K562 (cell line): ENCODE measurements around the gene RNLS. TPM values are rescaled to one million over a fixed set of nuclear protein-coding genes. Genes with fewer than 3 reads are reported as not detected.

Source experiments
- ATAC-seq: fragments of 200-7000 bp; cut with Tn5 transposase; 3 replicates; pipeline ENCODE4 v1.9.1; 2020; ENCODE audit warnings: moderate library complexity
- BruUV-seq: library from RNA; stranded (reverse); fragments of 400-500 nt; replicated peaks from 2 replicates; lab custom pipeline; 2021; lab: Mats Ljungman, UMichigan
- CTCF ChIA-PET: fragments of 300-600 bp; formaldehyde crosslinking; extraction: SDS; loops from one replicate; lab custom pipeline; 2021; ENCODE audit warnings: low intra/inter-chr PET ratio; lab: Yijun Ruan, JAX
- POLR2A ChIA-PET: fragments of 300-600, 350-650 bp; sonication (Branson Sonifier 250); formaldehyde crosslinking; extraction: SDS; loops from one replicate; lab custom pipeline; 2021; ENCODE audit warnings: antibody characterized with exemption, inconsistent platforms; lab: Yijun Ruan, JAX
- DNase-seq, 4 experiments: peaks; one replicate each; pipeline versions ENCODE4 v3.0.0 to v3.0.0-alpha.2; 2011 to 2018; ENCODE audit warnings: low spot score in 3 of 4, mixed read lengths in 3 of 4; ENCODE audit errors: extremely low read depth in 1 of 4
- FAIRE-seq: peaks from 2 replicates; lab custom pipeline; 2011; peaks lifted over from hg19 to GRCh38; lab: Jason Lieb, UNC
- H2AFZ ChIP-seq: 2 replicates; pipeline ENCODE4 v1.6.0; 2011; ENCODE audit warnings: low read depth, low read length, control low read depth, inconsistent platforms
- H3K27ac ChIP-seq: fragments of 200-600 bp; 3 replicates; pipeline ENCODE4 v1.8.0; 2011; ENCODE audit warnings: low read depth, mild to moderate bottlenecking, control low read depth, inconsistent platforms, low read length, moderate library complexity, mixed read lengths; ENCODE audit errors: extremely low read depth
- H3K27me3 ChIP-seq, 2 experiments: fragments of 300-600 bp in 1 of 2; 2 replicates in 1 of 2; 3 replicates in 1 of 2; pipeline versions ENCODE4 v1.6.0 to v1.8.0; 2011; ENCODE audit warnings: inconsistent platforms in 2 of 2, low read length in 2 of 2, mild to moderate bottlenecking in 1 of 2, mixed read lengths in 1 of 2, moderate library complexity in 1 of 2; ENCODE audit not compliant: control insufficient read depth in 2 of 2, insufficient read depth in 2 of 2
- H3K36me3 ChIP-seq: fragments of 300-600 bp; 3 replicates; pipeline ENCODE4 v1.8.0; 2011; ENCODE audit warnings: mild to moderate bottlenecking, low read length, inconsistent platforms; ENCODE audit not compliant: control insufficient read depth, insufficient read depth
- H3K4me1 ChIP-seq, 2 experiments: fragments of 200-600 bp in 1 of 2; replicated peaks in 1 of 2; 2 replicates in 1 of 2; 3 replicates in 1 of 2; pipeline versions ENCODE4 v1.5.1 to v1.8.0; 2011; ENCODE audit warnings: inconsistent platforms in 2 of 2, low read length in 2 of 2, mild to moderate bottlenecking in 1 of 2, mixed read lengths in 1 of 2, moderate library complexity in 1 of 2; ENCODE audit not compliant: control insufficient read depth in 2 of 2, insufficient read depth in 2 of 2
- H3K4me2 ChIP-seq: 2 replicates; pipeline ENCODE4 v1.6.1; 2011; ENCODE audit warnings: low read length, control low read depth, inconsistent platforms, mixed read lengths; ENCODE audit not compliant: insufficient read depth
- H3K4me3 ChIP-seq: fragments of 200-600 bp; sonication (generic), shearing (Covaris generic); 2 replicates; pipeline ENCODE4 v1.5.1; 2016; ENCODE audit warnings: control low read depth, inconsistent platforms
- H3K79me2 ChIP-seq: fragments of 200-600 bp; 3 replicates; pipeline ENCODE4 v1.8.0; 2011; ENCODE audit warnings: low read length, inconsistent platforms; ENCODE audit not compliant: control insufficient read depth, insufficient read depth
- H3K9ac ChIP-seq, 2 experiments: 2 replicates each; pipeline versions ENCODE4 v1.6.0 to v1.6.1; 2011; ENCODE audit warnings: low read depth in 2 of 2, low read length in 2 of 2, control low read depth in 1 of 2, inconsistent platforms in 1 of 2, mild to moderate bottlenecking in 1 of 2, mixed read lengths in 1 of 2; ENCODE audit not compliant: insufficient read depth in 1 of 2
- H3K9me1 ChIP-seq: one replicate; pipeline ENCODE4 v1.6.0; 2011; ENCODE audit warnings: inconsistent platforms, mild to moderate bottlenecking, low read length, moderate library complexity; ENCODE audit not compliant: control insufficient read depth, insufficient read depth
- H3K9me3 ChIP-seq: replicated peaks from 2 replicates; pipeline ENCODE4 v1.5.1; 2011; ENCODE audit warnings: low read depth, low read length, inconsistent platforms; ENCODE audit not compliant: control insufficient read depth, insufficient read depth
- H4K20me1 ChIP-seq: replicated peaks from 2 replicates; pipeline ENCODE4 v1.6.1; 2011; ENCODE audit warnings: low read length, inconsistent platforms, mixed read lengths; ENCODE audit not compliant: control insufficient read depth, insufficient read depth
- BCL6 ChIP-seq: fragments of 250-450 bp; sonication (Bioruptor Pico); IDR thresholded peaks from 2 replicates; pipeline ENCODE4 v1.4.0; 2020
- CREM ChIP-seq: IDR thresholded peaks from 2 replicates; pipeline ENCODE4 v1.6.1; 2014; ENCODE audit warnings: antibody characterized with exemption, low read depth
- FOSL1 ChIP-seq: fragments of 200-800 bp; sonication (Bioruptor generic); conservative IDR thresholded peaks from 2 replicates; pipeline ENCODE4 v1.6.1; 2016; ENCODE audit warnings: missing genetic modification characterization, missing compliant biosample characterization
- HIVEP1 ChIP-seq: fragments of 250-450 bp; sonication (Bioruptor Pico); IDR thresholded peaks from 2 replicates; pipeline ENCODE4 v1.4.0; 2020; ENCODE audit warnings: mild to moderate bottlenecking
- KAT7 ChIP-seq: sonication (generic); formaldehyde crosslinking; IDR thresholded peaks from 2 replicates; pipeline ENCODE4 v1.8.0; 2022; ENCODE audit warnings: missing genetic modification reagents, mild to moderate bottlenecking, borderline replicate concordance
- KLF10 ChIP-seq: fragments of 250-450 bp; sonication (Bioruptor Pico); IDR thresholded peaks from 2 replicates; pipeline ENCODE4 v1.6.1; 2021; ENCODE audit warnings: matching md5 sums
- MCM5 ChIP-seq: fragments of 450-650 bp; IDR thresholded peaks from 2 replicates; pipeline ENCODE4 v1.6.1; 2016; ENCODE audit warnings: low read depth
- MTA3 ChIP-seq: fragments of 450-650 bp; formaldehyde crosslinking; IDR thresholded peaks from 2 replicates; pipeline ENCODE4 v1.6.1; 2017; ENCODE audit warnings: mild to moderate bottlenecking, borderline replicate concordance
- NCOA2 ChIP-seq, 2 experiments: fragments of 450-650 bp; IDR thresholded peaks; 2 replicates each; pipeline ENCODE4 v1.6.1; 2018; ENCODE audit warnings: mild to moderate bottlenecking in 2 of 2, moderate library complexity in 1 of 2; ENCODE audit not compliant: partially characterized antibody in 2 of 2
- SPI1 ChIP-seq: IDR thresholded peaks from 2 replicates; pipeline ENCODE4 v1.6.1; 2011; ENCODE audit warnings: low read depth, low read length, control low read depth, borderline replicate concordance
- SRF ChIP-seq, 2 experiments: fragments of 250-450, 450-650 bp in 1 of 2; sonication (Bioruptor Pico) in 1 of 2; sonication (generic) in 1 of 2; formaldehyde crosslinking; IDR thresholded peaks; 2 replicates each; pipeline versions ENCODE4 v1.5.0 to v1.5.1; 2020 to 2022; ENCODE audit warnings: mild to moderate bottlenecking in 1 of 2, missing genetic modification reagents in 1 of 2
- ZNF239 ChIP-seq: fragments of 250-450 bp; sonication (Bioruptor Pico); IDR thresholded peaks from 2 replicates; pipeline ENCODE4 v1.4.0; 2020; ENCODE audit warnings: mild to moderate bottlenecking
- in situ Hi-C: fragments of 300-500 bp; cut with MboI; formaldehyde crosslinking; loops from 4 replicates; pipeline ENCODE4 v1.15.0; 2018; ENCODE audit warnings: inconsistent platforms, mixed read lengths
- intact Hi-C: fragments of 100-400 bp; cut with micrococcal nuclease; formaldehyde crosslinking; loops from 2 replicates; pipeline ENCODE4 v1.14.2; 2022
- polyA plus RNA-seq, 8 experiments: library from polyadenylated mRNA; depleted of rRNA in 4 of 8; stranded (reverse) in 5 of 8; unstranded in 3 of 8; fragments of >200 nt; fragmentation: Nextera tagmentation in 2 of 8; fragmentation: Illumina TruSeq in 1 of 8; extraction: Ambion mirVana in 2 of 8; extraction: Trizol in 1 of 8; gene quantifications; 2 replicates each; pipeline versions ENCODE4 v1.2.1 to v1.2.3, GENCODE V29; 2011 to 2014; ENCODE audit warnings: inconsistent platforms in 1 of 8, missing spikeins in 1 of 8
- total RNA-seq, 7 experiments: library from RNA; depleted of rRNA in 6 of 7; stranded (reverse); fragments of >200 nt in 6 of 7; fragmentation: Illumina TruSeq in 2 of 7; extraction: Trizol in 2 of 7; gene quantifications; 2 replicates each; pipeline versions ENCODE4 v1.2.1 to v1.2.3, GENCODE V29; 2011 to 2021; ENCODE audit warnings: low replicate concordance in 1 of 7
- TF ChIP-seq, protein P1 (sequence below): fragments of 250-450 bp; sonication (Bioruptor Pico); IDR thresholded peaks from 2 replicates; pipeline ENCODE4 v1.4.0; 2020; ENCODE audit warnings: mild to moderate bottlenecking, moderate library complexity, borderline replicate concordance

The RNLS gene
- total and polyA plus RNA-seq, 9 of the 15 experiments (the other 6 are each of a cell fraction or from before 2014, with no cell fraction given) = 0.14 to 0.72 (median 0.41) TPM; not detected in 3

DNA sequence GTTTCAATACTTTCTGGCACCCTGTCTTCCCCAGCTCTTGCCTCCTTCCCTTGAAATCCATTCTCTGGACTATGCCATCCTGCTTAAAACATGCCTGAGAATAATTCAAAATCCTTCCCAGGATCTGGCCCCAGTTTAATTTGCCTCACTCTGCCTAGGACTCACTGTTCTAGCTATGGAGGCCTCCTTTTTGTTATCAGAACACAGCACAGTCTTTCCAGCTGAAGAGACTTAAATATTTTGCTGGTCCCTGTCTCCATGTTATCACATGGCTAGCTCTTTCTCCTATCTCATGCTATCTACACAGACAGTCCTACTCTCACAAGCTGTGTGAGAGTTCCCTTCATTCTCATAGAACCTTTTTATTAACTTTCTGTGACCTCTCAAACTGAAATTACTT lies 194.8 kb downstream of the RNLS start:
- DNase-seq (no peak), ATAC-seq (no peak), FAIRE-seq (no peak)
- Histone ChIP-seq H3K9me3 (no peaks in the 10 kb centered on the region), H3K9ac (no peak overlapping the region), H3K36me3 (no peaks in the 10 kb centered on the region), H3K4me1 (no peaks in the 10 kb centered on the region), H3K27me3 (no peaks in the 10 kb centered on the region), H3K4me2 (no peak overlapping the region), H2AFZ (no peak overlapping the region), H3K27ac (no peak overlapping the region), H3K4me3 (no peak overlapping the region), H3K79me2 (no peaks in the 10 kb centered on the region), H4K20me1 (no peaks in the 10 kb centered on the region), H3K9me1 (no peaks in the 10 kb centered on the region)
- no TSS peak for BruUV-seq
- in situ Hi-C loops (no loop called here), intact Hi-C loops (loop anchor here (5.0 kb wide), 1 partner anchor 526 kb away; the partner anchor contains the start of genes KLLN and PTEN)
- TF ChIP-seq MCM5 (no peak), SRF (CRISPR knock-in tag; IDR thresholded peaks at IDR 0.05) (no peak), SPI1 (no peak), NCOA2 (IDR thresholded peaks at IDR 0.05; ENCODE audit: partially characterized antibody in 2 of 2) (no peak), ZNF239 (no peak), MTA3 (no peak), HIVEP1 (CRISPR knock-in tag) (no peak), KAT7 (CRISPR knock-in tag) (no peak), BCL6 (CRISPR knock-in tag) (no peak), KLF10 (CRISPR knock-in tag) (no peak), FOSL1 (tag) (no peak), CREM (no peak)
- TF ChIP-seq, protein P1, sequence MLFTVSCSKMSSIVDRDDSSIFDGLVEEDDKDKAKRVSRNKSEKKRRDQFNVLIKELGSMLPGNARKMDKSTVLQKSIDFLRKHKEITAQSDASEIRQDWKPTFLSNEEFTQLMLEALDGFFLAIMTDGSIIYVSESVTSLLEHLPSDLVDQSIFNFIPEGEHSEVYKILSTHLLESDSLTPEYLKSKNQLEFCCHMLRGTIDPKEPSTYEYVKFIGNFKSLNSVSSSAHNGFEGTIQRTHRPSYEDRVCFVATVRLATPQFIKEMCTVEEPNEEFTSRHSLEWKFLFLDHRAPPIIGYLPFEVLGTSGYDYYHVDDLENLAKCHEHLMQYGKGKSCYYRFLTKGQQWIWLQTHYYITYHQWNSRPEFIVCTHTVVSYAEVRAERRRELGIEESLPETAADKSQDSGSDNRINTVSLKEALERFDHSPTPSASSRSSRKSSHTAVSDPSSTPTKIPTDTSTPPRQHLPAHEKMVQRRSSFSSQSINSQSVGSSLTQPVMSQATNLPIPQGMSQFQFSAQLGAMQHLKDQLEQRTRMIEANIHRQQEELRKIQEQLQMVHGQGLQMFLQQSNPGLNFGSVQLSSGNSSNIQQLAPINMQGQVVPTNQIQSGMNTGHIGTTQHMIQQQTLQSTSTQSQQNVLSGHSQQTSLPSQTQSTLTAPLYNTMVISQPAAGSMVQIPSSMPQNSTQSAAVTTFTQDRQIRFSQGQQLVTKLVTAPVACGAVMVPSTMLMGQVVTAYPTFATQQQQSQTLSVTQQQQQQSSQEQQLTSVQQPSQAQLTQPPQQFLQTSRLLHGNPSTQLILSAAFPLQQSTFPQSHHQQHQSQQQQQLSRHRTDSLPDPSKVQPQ (CRISPR knock-in tag) = no peak
- ChIA-PET CTCF (interaction anchor here (0.9 kb wide), 1 partner anchor 538 kb away, joined by 3 read pairs; no protein-coding TSS in a partner anchor), POLR2A (no interaction called here)
